HG03103 (cell line): Measurements from ENCODE around the gene HSP90AB1.

Experiments
- ATAC-seq: cut with Tn5 transposase; IDR thresholded peaks from one replicate; pipeline ENCODE4 v1.9.1; 2021; ENCODE audit warnings: low read depth; ENCODE audit not compliant: unreplicated experiment

Gene HSP90AB1

DNA sequence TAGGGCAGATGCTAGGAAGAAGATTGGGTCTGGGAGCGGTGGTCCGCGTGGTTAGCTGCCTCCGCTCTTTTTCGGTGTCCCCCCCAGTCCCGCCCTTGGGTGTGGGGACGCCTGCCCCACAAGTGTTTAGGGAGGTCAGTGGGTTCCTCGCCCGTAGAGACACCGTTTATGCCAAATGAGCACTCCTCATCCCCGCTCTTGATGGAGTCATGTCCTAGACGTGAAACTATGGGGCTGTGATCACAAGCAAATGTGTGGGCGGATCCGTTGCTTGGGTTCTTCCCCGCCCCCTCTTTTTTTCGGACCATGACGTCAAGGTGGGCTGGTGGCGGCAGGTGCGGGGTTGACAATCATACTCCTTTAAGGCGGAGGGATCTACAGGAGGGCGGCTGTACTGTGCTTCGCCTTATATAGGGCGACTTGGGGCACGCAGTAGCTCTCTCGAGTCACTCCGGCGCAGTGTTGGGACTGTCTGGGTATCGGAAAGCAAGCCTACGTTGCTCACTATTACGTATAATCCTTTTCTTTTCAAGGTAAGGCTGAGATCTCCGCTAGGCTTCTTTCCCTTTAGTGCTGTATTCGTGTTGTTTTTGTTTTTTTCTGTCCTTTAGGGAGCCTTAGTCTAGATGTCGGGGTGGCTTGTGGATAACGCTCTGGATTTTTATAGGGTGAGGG lies at the start of gene HSP90AB1:
TSS of gene HSP90AB1 (plus strand) at position 439 of the 675 bp plus-strand sequence. CDS start 1,529 bp downstream, outside the sequence.
- ATAC-seq: peak; percentile 43

DNA sequence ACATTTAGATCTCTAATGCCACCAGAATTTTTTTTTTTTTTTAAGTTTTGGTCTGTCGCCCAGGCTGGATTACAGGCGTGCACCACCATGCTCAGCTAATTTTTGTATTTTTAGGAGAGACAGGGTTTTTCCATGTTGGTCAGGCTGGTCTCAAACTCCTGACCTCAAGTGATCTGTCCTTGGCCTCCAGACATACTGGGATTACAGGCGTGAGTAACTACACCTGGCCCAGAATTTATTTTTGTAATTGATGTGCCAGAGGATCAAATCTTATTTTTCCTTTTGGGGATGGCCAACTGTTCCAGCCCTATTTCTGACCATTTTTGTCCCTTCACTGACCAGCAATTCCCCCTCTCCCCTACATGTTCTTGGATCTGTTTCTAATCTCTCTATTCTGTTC lies 48.2 kb upstream of the HSP90AB1 start:
- no peak for ATAC-seq

DNA sequence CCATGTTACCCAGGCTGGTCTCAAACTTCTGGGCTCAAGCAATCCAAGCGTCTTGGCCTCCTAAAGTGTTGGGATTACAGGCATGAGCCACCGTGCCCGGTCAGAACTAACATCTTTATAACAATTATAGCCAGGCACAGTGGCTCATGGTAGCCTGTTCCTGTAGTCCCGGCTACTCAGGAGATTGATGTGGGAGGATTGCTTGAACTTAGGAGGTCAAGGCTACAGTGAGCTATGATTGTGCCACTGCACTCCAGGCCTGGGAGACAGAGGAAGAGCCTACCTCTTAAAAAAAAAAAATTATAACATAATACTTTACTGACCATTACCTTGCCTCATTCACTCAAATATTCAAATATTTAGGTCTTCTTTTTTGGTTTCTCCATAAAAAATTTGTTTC lies 47.0 kb upstream of the HSP90AB1 start:
- no peak for ATAC-seq

DNA sequence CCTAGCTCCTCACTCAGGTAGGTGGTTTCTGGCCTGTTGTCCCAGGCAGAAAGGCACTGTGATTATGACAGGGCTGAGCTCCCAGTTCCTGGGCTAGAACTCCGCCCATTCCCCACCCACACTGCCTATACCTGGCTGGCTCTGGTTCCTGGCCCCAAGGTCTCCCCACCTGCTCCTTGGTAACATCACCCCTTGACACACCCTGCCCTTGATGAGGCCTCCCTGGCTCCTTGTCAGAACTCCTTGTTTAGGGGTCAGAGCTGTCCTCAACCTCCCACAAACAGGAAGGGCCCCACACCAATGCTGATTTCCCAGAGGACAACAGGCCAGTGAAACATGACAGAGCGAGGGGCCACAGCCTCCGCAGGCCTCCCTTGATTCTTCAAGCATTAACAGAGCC lies 45.7 kb upstream of the HSP90AB1 start:
- no peak for ATAC-seq

DNA sequence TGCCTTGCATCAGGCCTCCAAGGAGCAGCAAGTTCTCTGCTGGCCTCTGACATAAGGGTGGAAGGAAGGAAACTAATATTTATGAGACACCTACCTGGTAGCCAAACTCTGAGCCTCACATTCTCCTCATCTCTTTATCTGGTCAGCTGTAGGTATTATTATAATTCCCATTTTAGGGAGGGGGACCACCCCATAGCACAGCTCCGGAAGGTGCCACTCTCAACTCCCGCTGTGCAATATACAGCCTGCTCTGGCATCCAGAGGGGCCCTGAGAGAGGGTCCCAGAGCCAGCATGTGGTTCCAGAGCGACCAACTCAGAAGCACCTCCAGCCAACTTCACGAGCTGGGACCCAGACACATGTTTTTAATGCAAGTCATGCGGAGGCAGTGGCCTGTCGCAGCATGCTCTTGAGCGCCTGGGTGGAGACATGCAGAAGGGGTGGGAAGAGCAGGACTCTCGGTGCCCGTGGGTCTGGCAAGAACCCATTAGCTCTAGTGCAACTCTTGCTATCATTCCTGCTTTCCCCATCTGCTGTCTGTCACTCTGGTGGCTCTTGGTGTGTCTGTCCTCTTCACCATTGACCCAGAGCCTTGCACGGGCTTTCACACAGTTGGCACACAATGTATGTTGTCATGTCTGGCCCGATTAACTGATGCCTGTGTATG lies 45.1 kb upstream of the HSP90AB1 start:
- ATAC-seq: no peak

DNA sequence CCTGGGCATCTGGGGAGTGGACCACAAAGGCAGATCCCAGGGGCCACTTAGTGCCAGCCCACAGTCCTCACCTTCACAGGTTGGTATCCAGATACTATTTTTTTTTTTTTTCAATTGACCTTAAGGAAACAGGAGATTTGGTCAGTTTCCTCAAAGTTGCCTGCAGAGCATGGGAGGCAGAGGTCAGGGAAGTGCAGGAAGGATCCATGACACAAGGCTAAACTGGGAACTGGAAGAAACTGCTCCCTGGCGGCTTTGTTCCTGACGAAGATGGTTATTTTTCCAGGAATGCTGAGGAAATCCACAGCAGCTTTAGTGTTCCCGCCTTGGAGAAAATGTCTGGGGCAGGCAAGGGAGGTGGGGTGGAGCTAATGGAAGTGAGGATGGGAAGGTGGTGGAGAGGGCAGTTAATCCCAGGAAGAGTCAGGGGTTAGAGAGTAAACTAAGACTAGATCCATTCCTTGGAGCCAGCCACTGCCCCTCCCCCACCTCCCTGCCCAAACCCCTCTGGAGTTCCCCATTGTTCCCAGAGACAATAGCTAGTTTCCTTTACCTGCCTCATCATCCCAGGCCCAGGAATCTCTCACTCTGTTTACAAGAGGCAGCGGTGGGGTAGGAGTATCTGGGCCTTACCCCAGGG lies 44.4 kb upstream of the HSP90AB1 start:
- ATAC-seq: no peak

DNA sequence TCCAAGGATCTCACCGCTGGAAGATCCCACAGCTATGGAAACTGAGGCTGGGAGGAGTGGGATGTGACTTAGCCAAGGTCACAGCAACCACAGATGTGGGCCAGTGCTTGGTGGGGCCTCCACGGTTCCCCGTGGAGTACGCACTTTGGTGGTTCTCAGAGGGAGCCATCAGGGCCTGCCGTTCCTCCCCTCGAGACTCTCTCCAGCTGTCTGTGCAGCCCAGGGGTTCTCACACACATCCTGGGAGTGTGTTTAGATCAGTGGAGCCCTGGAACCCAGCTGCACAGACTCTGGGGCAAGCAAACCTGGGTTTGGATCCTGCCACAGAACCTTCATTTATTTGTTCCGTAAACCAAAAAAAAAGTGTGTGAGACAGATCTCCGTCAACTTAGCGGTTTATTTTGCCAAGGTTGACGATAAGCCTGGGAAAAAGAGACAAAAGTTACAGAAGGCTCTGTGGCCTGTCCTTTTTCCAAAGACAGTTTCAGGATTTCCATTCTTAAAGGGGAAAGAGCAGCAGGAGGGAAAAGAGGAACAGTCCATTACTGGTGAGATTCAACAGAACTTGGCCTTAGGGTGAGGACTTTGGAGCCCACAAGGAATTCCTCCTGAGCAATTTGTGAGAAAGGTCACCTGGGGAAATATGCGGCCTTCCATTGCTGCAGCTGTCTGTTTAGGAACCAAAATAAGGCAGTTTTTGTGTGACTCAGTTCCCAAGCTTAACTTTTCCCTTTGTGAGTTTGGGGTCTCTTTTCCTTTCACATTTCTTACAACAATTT lies 43.7 kb upstream of the HSP90AB1 start:
- ATAC-seq: no peak

DNA sequence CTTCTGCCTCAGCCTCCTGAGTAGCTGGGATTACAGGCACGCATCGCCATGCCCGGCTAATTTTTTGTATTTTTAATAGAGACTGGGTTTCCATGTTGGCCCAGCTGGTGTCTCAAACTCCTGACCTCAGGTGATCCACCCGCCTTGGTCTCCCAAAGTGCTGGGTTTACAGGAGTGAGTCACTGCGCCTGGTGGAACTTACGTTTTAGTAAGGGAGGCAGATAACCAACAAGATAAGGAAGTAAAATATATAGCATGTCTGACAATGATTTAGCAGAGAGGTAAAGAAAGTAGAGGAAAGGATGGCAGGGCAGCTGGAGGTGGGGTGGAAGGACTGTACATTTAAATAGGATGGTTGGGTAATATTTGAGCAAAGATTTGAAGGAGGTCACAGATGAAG lies 42.9 kb upstream of the HSP90AB1 start:
- ATAC-seq: no peak

DNA sequence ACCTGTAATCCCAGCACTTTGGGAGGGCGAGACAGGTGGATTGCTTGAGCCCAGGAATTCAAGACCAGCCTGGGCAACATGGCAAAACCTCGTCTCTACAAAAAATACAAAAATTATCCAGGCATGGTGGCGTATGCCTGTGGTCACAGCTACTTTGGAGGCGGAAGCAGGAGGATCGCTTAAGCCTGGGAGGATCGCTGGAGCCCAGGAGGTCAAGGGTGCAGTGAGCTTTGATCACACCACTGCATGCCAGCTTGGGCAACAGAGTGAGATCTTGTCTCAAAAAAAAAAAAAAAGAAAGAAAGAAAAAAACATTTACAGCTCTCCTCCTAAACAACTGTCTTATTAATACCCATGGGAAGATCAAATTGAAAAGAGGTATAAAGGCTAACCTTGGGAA lies 38.9 kb upstream of the HSP90AB1 start:
- no peak for ATAC-seq

- no peak for ATAC-seq
Observed at GRCh38 chr6:44211284-44211683, 35.6 kb upstream of the HSP90AB1 start.

DNA sequence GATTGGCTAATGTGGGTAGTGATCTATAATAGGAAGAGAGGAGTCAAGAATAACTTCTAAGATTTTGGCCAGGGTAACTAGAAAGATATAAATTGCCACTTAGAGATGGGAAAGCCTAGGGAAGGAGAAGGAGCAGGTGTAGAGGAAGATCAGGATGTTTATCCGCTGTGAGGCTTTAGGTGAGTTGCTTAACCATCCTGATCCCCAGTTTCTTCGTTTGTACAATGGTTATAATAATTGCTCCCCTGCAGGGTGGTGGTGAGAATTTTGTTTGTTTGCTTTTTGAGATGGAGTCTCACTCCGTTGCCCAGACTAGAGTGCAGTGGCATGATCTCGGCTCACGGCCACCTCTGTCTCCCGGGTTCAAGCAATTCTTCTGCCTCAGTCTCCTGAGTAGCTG lies 32.6 kb upstream of the HSP90AB1 start:
- no peak for ATAC-seq

DNA sequence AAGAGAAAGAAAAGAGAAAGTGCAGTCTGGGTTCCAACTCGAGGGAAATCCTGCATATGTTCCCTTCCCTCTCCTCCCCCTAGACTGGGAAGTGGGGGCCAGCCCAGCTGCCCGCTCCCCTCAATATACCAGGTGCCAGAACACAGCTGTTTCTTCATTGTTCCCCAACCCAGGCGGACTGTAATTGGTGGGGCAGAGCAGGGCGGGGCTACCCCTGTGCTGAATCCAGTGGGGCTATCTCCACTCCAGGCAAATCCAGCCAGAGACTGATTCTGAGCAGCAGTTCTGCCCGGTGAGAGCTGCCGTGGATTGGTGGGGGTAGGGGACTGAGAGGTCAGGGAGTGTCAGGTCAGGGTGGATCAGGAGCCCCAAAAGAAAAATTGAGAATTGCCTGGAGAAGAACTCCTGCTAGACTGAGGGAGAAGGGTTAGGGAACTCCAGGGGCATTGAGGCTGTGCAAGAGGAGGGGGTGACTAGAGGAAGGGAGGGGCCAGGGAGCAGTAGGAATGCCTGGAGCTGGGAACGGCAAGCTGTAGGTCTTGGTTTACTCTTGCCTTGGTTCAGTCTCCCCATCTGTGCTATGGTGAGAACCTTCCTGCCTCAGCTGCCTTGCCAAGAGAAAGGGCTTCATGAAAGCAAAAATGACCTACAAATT lies 30.1 kb upstream of the HSP90AB1 start, which contains the start of gene MYMX:
TSS of gene MYMX (plus strand) at position 250 of the 655 bp plus-strand sequence. CDS start 546 bp downstream, outside the sequence.
- ATAC-seq: no peak

DNA sequence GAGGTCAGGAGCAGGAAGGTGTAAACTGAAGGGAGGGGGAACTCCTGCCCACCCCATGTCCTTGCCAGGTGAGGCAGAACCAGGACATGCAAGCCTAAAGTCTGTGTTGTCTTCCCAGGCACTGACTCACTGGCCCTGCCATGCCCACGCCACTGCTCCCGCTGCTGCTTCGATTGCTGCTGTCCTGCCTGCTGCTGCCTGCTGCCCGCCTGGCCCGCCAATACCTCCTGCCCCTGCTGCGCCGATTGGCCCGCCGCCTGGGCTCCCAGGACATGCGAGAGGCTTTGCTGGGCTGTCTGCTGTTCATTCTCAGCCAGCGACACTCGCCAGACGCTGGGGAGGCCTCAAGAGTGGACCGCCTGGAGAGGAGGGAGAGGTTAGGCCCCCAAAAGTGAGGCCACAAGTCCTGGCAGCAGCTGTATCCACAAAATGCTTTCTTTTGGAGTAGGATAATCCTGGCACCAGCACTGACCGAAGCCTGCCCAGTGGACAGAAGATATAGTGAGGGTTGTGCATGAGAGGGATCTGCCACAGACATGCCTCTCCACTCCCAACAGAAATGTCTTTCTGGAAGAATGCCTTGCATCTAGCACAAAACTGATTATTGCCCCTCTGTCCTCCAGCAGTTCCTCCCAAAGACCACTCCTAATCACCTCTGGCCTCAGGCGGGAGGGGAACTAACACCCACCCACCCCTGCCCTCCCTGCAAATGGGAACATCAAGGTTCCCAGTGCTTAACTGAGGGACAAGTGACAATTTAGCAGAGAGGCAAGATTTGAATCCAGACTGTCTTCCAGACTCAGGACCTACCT lies 29.4 kb upstream of the HSP90AB1 start:
- ATAC-seq: no peak

- ATAC-seq: no peak
Observed at GRCh38 chr6:44219053-44219814, 27.7 kb upstream of the HSP90AB1 start.

DNA sequence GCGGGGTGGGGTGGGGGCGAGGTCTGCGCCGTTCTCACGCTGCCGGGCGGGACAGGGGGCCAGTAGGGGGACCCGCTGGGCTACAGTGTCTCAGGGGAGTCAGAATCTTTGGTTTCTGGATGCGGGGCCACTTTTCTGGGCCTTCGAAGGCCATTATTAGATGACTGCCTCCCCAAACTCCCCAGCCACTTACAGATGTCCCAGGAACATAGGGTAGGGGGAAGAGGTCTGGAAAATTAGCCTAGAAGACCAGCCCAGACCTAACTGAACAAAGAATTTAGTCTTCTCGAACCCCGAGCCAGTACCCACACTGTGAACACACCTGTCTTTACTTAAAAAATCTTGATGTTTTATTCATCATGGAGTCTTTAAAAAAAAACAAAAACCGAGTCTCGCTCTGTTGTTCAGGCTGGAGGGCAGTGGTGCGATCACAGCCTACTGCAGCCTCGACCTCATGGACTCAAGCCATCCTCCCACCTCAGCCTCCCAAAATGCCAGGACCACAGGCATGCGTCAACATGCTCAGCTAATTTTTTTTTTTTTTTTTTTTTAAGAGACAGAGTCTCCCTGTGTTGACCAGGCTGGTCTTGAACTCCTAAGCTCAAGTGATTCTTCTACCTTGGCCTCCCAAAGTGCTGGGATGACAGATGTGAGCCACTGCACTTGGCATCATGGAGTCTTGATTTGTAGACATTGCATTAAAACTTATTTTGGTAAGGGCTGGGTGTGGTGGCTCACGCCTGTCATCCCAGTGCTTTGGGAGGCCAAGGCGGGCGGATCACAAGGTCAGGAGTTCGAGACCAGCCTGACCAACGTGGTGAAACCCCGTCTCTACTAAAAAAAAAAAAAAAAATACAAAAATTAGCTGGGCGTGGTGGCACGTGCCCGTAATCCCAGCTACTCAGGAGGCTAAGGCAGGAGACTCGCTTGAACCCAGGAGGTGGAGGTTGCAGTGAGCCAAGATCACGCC lies 26.8 kb upstream of the HSP90AB1 start:
- no peak for ATAC-seq

DNA sequence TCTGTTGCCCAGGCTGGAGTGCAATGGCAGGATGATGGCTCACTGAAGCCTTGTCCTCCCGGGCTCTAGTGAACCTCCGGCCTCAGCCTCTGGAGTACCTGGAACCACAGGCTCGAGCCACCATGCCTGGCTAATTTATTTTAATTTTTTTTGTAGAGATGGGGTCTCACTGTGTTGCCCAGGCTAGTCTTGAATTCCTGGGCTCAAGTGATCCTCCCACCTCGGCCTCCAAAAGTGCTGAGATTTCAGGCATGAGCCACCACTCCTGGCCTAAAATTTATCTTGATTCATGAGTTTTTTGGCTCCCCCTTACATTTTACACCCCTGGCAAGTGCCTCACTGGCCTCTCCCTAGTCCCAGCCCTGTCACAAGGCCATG lies 26.0 kb upstream of the HSP90AB1 start:
- ATAC-seq: no peak

DNA sequence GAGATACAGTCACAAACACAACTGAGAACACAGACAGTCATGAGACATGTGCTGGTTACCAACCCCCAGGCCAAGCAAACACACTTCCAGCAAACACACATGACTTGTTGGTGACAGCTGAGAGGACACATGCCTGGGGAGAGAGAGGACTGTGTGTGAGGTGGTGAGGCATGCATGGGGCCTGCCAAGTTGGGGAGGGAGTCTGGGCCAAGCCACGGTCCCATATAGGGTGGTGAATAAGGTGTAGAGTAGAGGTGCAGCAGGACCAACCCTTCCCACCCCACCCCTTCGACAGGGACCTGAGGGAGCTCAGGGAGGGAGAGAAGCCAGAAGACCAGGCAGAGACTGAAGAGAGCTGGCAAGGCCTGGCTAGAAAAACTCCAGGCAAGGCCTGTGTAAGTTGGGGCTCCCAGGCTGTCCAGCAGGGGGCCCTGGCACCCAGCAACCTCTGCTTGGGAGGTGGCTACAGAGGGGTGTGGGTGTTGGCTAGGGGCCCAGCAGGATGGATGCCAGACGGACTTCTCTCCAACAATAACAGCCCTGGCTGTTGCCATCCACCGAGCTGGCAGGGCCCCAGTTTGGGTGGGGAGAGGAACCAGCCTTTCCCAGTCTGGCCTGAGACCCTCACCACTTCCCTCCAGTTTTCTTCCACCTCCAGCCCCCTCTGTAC lies 25.5 kb upstream of the HSP90AB1 start:
- ATAC-seq: peak; percentile 36
